ENCODE measurements around the gene RPS19.

RPS19 gene

DNA sequence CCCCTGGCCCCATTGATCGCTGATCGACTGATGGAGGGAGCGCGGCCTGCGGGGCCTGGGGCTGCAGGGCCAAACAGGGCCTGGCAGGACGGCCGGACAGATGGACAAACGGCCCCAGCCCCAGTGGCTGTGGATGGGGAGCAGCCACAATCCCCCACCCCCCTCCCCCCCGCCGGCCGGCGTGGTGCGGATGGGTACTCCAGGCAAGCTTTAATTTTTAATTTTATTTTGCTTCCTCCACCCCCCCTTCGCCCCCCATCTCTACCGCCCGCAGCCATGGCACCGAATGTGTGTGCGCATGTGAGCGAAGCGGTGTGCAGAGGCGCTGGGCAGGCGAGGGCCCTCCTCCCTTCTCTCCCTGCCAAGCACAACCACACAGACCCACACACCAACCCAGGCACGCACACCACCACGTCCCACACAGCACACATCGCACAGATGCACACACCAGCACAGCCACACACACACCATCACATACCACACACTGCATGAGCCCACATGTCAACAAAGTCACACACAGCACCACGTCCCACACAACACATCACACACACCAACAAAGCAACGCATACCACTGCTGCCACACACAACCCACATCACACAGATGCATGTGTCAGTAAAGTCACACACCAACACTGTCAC, 55.8 kb downstream of the RPS19 start:
- DNase-seq, result no peak

DNA sequence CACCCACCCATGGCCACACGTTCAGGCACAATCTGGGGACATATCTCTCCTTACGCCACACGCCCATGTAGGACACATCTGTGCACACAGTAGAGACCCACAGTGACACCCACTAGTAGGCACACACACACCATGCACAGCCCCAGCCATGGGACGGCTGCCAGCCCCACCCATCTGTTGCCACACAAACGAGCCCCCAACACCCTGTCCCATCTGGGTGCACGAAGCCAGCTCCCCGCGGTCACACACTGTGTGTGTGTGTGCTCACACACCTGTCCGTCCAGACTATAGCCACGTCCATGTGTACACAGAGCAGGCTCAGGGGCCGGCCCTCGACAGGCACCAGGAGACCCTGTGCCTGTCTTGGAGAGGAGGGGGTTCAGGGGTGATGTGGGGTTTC, 57.6 kb downstream of the RPS19 start:
- no peak for DNase-seq

DNA sequence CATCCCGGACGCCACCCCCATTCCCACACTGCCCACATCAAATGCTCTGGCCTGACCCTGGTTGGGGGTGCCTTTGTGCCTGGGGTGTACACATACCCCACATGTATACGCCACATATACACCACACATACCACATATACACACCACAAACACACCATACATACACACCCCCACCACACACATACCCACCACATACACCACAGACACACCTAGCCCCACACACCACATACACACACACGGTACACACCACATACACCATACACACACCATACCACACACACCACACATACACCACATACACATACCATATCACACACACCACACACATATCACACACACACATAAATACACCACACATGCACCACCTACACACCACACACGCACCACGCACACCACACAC, 58.0 kb downstream of the RPS19 start:
- no peak for DNase-seq

DNA sequence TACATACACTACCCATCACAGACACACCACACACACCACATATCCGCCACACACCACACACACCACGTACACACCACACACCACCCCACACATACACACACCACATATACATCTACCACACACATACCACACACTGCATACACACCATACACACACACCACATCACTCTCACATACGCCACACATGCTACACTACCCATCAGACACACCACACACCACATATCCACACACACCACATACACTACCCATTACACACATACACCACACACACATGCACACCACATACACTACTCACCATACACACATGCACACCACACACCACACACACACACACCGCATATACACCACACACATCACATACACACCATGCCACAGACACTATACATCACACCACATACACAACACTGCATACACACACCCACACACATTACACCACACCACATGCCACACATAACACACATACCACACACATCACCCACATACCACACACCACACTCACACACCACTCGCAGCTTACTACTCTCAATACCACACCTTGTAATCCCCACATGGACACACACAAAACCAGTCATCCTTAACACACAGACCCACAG, 58.7 kb downstream of the RPS19 start:
- no peak for DNase-seq

DNA sequence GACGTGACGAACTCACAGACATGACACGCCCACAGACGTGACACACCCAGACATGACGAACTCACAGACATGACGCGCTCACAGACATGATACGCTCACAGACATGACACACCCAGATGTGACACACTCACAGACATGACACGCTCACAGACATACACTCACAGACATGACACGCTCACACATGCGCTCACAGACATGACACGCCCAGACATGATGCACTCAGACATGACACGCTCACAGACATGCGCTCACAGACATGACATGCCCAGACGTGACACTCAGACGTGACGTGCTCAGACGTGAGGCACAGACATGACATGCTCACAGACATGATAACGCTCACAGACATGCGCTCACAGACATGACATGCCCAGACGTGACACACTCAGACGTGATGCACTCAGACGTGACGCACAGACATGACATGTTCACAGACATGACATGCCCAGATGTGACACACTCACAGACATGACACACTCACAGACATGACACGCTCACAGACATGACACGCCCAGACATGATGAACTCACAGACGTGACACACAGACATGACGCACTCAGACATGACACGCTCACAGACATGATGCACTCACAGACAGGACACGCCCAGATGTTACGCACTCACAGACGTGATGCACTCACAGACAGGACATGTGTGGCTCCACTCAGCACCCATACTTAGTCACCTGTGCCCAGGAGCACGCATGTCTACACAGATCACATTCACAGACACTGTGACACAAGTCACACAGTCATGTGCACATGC, 60.1 kb downstream of the RPS19 start:
- DNase-seq, result no peak

DNA sequence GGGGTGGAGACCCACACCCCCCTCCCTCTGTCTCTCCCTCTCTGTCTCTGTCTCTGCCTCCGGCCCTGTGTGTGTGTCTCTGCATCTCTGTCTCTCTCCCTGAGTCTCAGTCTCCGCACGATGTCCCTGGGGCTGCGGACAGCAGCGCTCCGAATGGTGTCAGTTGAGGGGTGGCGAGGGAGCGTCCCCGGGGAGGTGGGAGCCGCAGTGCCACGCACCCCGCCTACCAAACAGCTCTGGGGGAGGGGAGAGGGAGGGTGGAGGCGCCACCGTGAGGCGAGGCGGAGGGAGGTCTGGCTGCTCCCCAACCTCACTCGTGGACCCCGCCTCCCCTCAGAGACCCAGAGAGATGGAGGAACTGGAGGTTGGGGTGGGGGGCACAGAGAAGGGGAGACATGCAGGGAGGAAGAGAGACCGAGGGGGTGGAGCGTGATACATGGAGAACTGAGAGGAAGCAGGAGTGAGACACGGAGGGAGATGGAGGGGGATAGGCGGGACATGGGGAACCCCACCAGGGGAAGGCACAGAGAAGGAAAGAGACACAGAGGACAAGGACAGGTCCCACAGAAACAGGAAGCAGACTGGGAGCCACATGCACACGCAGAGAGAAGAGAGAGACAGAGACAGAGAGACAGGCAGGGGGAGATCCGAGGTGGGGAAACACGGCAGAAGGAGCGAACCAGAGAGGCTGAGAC, 61.0 kb downstream of the RPS19 start:
- DNase-seq, result no peak

DNA sequence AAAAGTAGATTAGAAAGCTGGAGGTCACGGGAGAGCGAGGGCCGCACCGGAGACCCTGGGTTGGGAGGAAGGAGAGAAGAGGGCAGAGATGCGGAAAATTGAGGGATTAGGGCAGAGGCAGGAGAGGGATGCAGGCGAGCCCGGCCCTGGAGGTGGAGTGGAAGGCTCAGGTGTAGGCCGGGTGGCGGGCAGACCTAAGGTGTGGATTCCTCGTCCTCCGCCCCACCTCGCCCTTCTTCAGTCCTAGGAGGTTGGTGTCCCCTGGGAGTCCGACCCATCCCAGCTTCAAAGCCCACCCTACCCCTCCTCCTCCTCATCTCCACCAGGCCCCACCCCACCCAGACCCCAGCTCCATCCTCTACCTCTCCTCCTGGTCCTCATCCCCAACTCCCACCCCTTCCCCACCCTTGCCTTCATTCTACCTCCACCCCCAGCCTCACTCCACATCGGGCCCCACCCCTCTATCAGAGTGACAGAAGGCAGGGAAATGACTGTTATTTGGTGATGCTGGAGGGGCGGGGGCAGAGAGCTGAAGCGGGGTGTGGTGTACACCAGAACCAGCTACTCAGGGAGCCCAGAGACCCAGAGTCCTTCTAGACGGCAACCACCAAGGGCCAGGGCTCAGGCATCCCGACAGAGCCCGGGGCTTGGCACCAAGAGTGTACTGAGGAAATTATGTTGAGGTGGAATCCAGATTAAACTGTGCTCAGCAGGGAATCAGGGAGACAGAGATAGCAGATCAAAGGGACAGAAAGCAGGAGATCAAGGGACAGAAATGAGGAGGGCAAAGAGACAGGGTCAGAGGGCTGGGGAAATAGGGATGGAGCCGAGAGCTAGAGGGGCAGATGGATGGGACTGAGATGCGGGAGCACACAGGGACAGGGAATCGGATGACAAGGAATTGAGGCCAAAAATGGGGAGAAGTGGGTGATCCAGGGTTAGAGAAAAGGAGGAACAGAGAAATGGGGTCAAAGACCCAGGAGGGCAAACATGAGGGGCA, 61.8 kb downstream of the RPS19 start:
- DNase-seq, result no peak

All from NCI-H2029 (cell line).